PC-9 (cell line): ENCODE measurements around the gene WBP1L. TPM values are rescaled to one million over a fixed set of nuclear protein-coding genes. Genes with fewer than 3 reads are reported as not detected.
"Not testable (repeated sequence)": the region's sequence is repeated elsewhere in the genome, so short reads cannot be mapped to it uniquely, and the experiment has no call there.

Source experiments
- BruUV-seq: library from RNA; stranded (reverse); fragments of 400-500 nt; replicated peaks from 2 replicates; lab custom pipeline; 2021; lab: Mats Ljungman, UMichigan
- CTCF ChIA-PET: fragments of 300-600 bp; sonication (Branson Sonifier 250); formaldehyde crosslinking; loops from one replicate; lab custom pipeline; 2022; ENCODE audit warnings: antibody characterized with exemption; lab: Charles Lee
- POLR2A ChIA-PET: fragments of 300-600 bp; sonication (Branson Sonifier 250); formaldehyde crosslinking; loops from one replicate; lab custom pipeline; 2022; ENCODE audit warnings: antibody characterized with exemption; ENCODE audit not compliant: unreplicated experiment; lab: Charles Lee
- DNase-seq, 2 experiments: peaks; one replicate each; pipeline versions ENCODE4 v3.0.0 to v3.0.0-alpha.2; 2015 to 2022; ENCODE audit warnings: mixed read lengths in 1 of 2
- H2AFZ ChIP-seq: fragments of 200-600 bp; sonication (generic); 2 replicates; pipeline ENCODE4 v1.8.1; 2017; ENCODE audit warnings: antibody characterized with exemption
- H3F3A ChIP-seq: fragments of 200-600 bp; sonication (generic); 2 replicates; pipeline ENCODE4 v1.8.1; 2017; ENCODE audit warnings: antibody characterized with exemption, mild to moderate bottlenecking, low read depth; ENCODE audit not compliant: insufficient read depth
- H3K27ac ChIP-seq: fragments of 200-600 bp; sonication (generic); 2 replicates; pipeline ENCODE4 v1.6.1; 2016; ENCODE audit warnings: mixed run types
- H3K27me3 ChIP-seq: fragments of 200-600 bp; sonication (generic); 2 replicates; pipeline ENCODE4 v1.6.1; 2016; ENCODE audit warnings: low read depth, mixed run types; ENCODE audit not compliant: insufficient read depth
- H3K36me3 ChIP-seq: fragments of 200-600 bp; sonication (generic); 2 replicates; pipeline ENCODE4 v1.6.1; 2016; ENCODE audit warnings: low read depth, mixed run types
- H3K4me1 ChIP-seq: fragments of 200-600 bp; sonication (generic); replicated peaks from 2 replicates; pipeline ENCODE4 v1.6.1; 2016; ENCODE audit warnings: mixed run types; ENCODE audit not compliant: insufficient read depth
- H3K4me2 ChIP-seq: fragments of 200-600 bp; sonication (generic); 2 replicates; pipeline ENCODE4 v1.6.1; 2017; ENCODE audit warnings: mixed run types
- H3K4me3 ChIP-seq: fragments of 200-600 bp; sonication (generic); 2 replicates; pipeline ENCODE4 v1.6.1; 2016; ENCODE audit warnings: mixed run types
- H3K79me2 ChIP-seq: fragments of 200-600 bp; sonication (generic); 2 replicates; pipeline ENCODE4 v1.6.1; 2017; ENCODE audit warnings: low read depth, mixed run types
- H3K9me2 ChIP-seq: fragments of 200-600 bp; sonication (generic); 2 replicates; pipeline ENCODE4 v1.8.1; 2017; ENCODE audit warnings: mild to moderate bottlenecking; ENCODE audit not compliant: insufficient read depth
- H3K9me3 ChIP-seq: fragments of 200-600 bp; sonication (generic); 2 replicates; pipeline ENCODE4 v1.8.1; 2016; ENCODE audit warnings: low read depth; ENCODE audit not compliant: insufficient read depth
- H4K20me1 ChIP-seq: fragments of 200-600 bp; sonication (generic); 2 replicates; pipeline ENCODE4 v1.8.1; 2017; ENCODE audit not compliant: insufficient read depth
- CTCF ChIP-seq: fragments of 200-600 bp; sonication (generic); conservative IDR thresholded peaks from 2 replicates; pipeline ENCODE4 v1.6.1; 2017; ENCODE audit warnings: mixed run types, antibody characterized with exemption, mild to moderate bottlenecking, moderate library complexity
- EZH2 ChIP-seq: fragments of 200-600 bp; sonication (generic); IDR thresholded peaks from 2 replicates; pipeline ENCODE4 v1.8.0; 2017; ENCODE audit warnings: antibody characterized with exemption, low read depth
- intact Hi-C: fragments of 100-400 bp; cut with micrococcal nuclease; formaldehyde crosslinking; loops from one replicate; pipeline ENCODE4 v1.10.0; 2022; ENCODE audit not compliant: unreplicated experiment
- total RNA-seq: library from RNA; stranded (reverse); gene quantifications from 2 replicates; pipeline ENCODE4 v1.2.3, GENCODE V29; 2021

Gene WBP1L
- total RNA-seq, 1 experiment from 2014 or later = 19.7 TPM

GRCh38 chr10:102758240-102758932, 14.6 kb downstream of the WBP1L start:
- Histone ChIP-seq H2AFZ (no peak overlapping the region), H3F3A (no peaks in the 10 kb centered on the region), H3K27me3 (no peaks in the 10 kb centered on the region), H3K4me1 (no peaks in the 10 kb centered on the region), H4K20me1 (peaks cover 8% of the 10 kb centered on the region; the same call in 1 of the 2 replicates), H3K27ac (no peak overlapping the region), H3K9me3 (no peaks in the 10 kb centered on the region), H3K36me3 (no peaks in the 10 kb centered on the region), H3K4me2 (no peak overlapping the region), H3K79me2 (no peaks in the 10 kb centered on the region), H3K4me3 (no peak overlapping the region), H3K9me2 (no peaks in the 10 kb centered on the region)
- BruUV-seq = no TSS peak
- ChIA-PET CTCF (no interaction called here), POLR2A (no interaction called here)
- intact Hi-C loops = no loop called here
- TF ChIP-seq CTCF (no peak), EZH2 (no peak)
- DNase-seq = no peak

GRCh38 chr10:102758933-102759262, 15.2 kb downstream of the WBP1L start:
- CTCF ChIA-PET, H3F3A ChIP-seq, DNase-seq, H3K4me3 ChIP-seq, H3K79me2 ChIP-seq, H3K9me3 ChIP-seq, H3K27ac ChIP-seq, H3K36me3 ChIP-seq, H3K4me1 ChIP-seq, H3K4me2 ChIP-seq, intact Hi-C loops, POLR2A ChIA-PET, H4K20me1 ChIP-seq, H3K27me3 ChIP-seq, H2AFZ ChIP-seq, H3K9me2 ChIP-seq, BruUV-seq: not testable (repeated sequence)

- no TSS peak for BruUV-seq
- ChIA-PET CTCF (no interaction called here), POLR2A (no interaction called here)
- H2AFZ ChIP-seq = no peak overlapping the region
- no peaks in the 10 kb centered on the region for H3K27me3 ChIP-seq
- TF ChIP-seq EZH2 = no peak
- no peak for TF ChIP-seq CTCF
- no peaks in the 10 kb centered on the region for H3F3A ChIP-seq
- no peak overlapping the region for H3K4me3 ChIP-seq
- intact Hi-C loops = no loop called here
- no peak overlapping the region for H3K4me2 ChIP-seq
- 0 out of 2 replicates have a peak, but pooled peaks cover 2% of the 10 kb centered on the region for H3K4me1 ChIP-seq
- H3K27ac ChIP-seq = no peak overlapping the region
- no peaks in the 10 kb centered on the region for H3K9me3 ChIP-seq
- H3K36me3 ChIP-seq = no peaks in the 10 kb centered on the region
- H4K20me1 ChIP-seq = no peaks in the 10 kb centered on the region; the same call in 1 of the 2 replicates
- H3K79me2 ChIP-seq = no peaks in the 10 kb centered on the region
- H3K9me2 ChIP-seq = no peaks in the 10 kb centered on the region
- DNase-seq = no peak
Measured at GRCh38 chr10:102759497-102760210, 15.9 kb downstream of the WBP1L start.
